ENCODE results near the gene TXNL1. TPM values are rescaled to one million over a fixed set of nuclear protein-coding genes. Genes with fewer than 3 reads are reported as not detected.

TXNL1 gene
- total and polyA plus RNA-seq, 2 of the 13 experiments (the other 11 are each of a cell fraction or from before 2014, with no cell fraction given) = 41.9 to 73.1 TPM

GRCh38 chr18:56650944-56651770 is 12.8 kb upstream of the TXNL1 start, which contains the start of gene WDR7 (continued):
- no peak for TF ChIP-seq CSRNP2 (CRISPR knock-in tag; conservative IDR thresholded peaks at IDR 0.05; ENCODE audit: low read depth)
- 0 out of 2 replicates have a peak, but pooled peaks have one; percentile 59 for TF ChIP-seq DZIP1 (CRISPR knock-in tag; IDR thresholded peaks at IDR 0.05)
- no peak for TF ChIP-seq ZFP37 (CRISPR knock-in tag; IDR thresholded peaks at IDR 0.05; ENCODE audit: borderline replicate concordance)
- TF ChIP-seq ZNF609 (CRISPR knock-in tag; IDR thresholded peaks at IDR 0.05; ENCODE audit: borderline replicate concordance) = peak; percentile 48
- TF ChIP-seq RFX5 (IDR thresholded peaks at IDR 0.05; ENCODE audit: low read depth, low read length) = no peak
- TF ChIP-seq ATRX (CRISPR knock-in tag; IDR thresholded peaks at IDR 0.05; ENCODE audit: borderline replicate concordance) = no peak
- no peak for TF ChIP-seq CREB1 (IDR thresholded peaks at IDR 0.05)
- peak; percentile 90 for TF ChIP-seq CREB1 (CRISPR knock-in tag; IDR thresholded peaks at IDR 0.05)
- TF ChIP-seq GABPB1 (CRISPR knock-in tag; IDR thresholded peaks at IDR 0.05) = peak; percentile 87
- no peak for TF ChIP-seq NFE2 (CRISPR knock-in tag; IDR thresholded peaks at IDR 0.05)
- TF ChIP-seq ZMAT3 (CRISPR knock-in tag; conservative IDR thresholded peaks at IDR 0.05) = no peak
- TF ChIP-seq RARA (CRISPR knock-in tag; IDR thresholded peaks at IDR 0.05) = no peak; the same call in 1 of the 2 replicates
- TF ChIP-seq MTF1 (CRISPR knock-in tag; IDR thresholded peaks at IDR 0.05) = no peak
- TF ChIP-seq ZSCAN20 (CRISPR knock-in tag; IDR thresholded peaks at IDR 0.05; ENCODE audit: borderline replicate concordance) = no peak
- TF ChIP-seq MATR3 (CRISPR knock-in tag; IDR thresholded peaks at IDR 0.05) = no peak
- no peak for TF ChIP-seq ZNF749 (CRISPR knock-in tag; IDR thresholded peaks at IDR 0.05; ENCODE audit: borderline replicate concordance)
- no peak for TF ChIP-seq FOXA1 (IDR thresholded peaks at IDR 0.05)
- no peak for TF ChIP-seq FOXA1 (CRISPR knock-in tag; IDR thresholded peaks at IDR 0.05)
- peak; percentile 60; the same call in 1 of the 2 replicates for TF ChIP-seq ZNF34 (CRISPR knock-in tag; IDR thresholded peaks at IDR 0.05; ENCODE audit: borderline replicate concordance)

All from HepG2 (cell line).